Mesendoderm (in vitro differentiated cells): Measurements from ENCODE around the gene PRPSAP1.
"Not testable (repeated sequence)": the region's sequence is repeated elsewhere in the genome, so short reads cannot be mapped to it uniquely, and the experiment has no call there.

Source experiments
- DNase-seq: peaks from one replicate; pipeline ENCODE4 v3.0.0; 2013
- H2AK5ac ChIP-seq: 2 replicates; pipeline ENCODE4 v1.6.1; 2013; ENCODE audit warnings: low read length, inconsistent platforms
- H2BK120ac ChIP-seq: 2 replicates; pipeline ENCODE4 v1.6.1; 2013; ENCODE audit warnings: low read depth, mild to moderate bottlenecking, low read length, moderate library complexity, mixed read lengths
- H2BK15ac ChIP-seq: replicated peaks from 2 replicates; pipeline ENCODE4 v1.6.1; 2013; ENCODE audit warnings: low read depth, mild to moderate bottlenecking, moderate library complexity
- H2BK5ac ChIP-seq: 2 replicates; pipeline ENCODE4 v1.6.1; 2013; ENCODE audit warnings: low read length, inconsistent platforms
- H3K18ac ChIP-seq: 2 replicates; pipeline ENCODE4 v1.6.1; 2013; ENCODE audit warnings: mild to moderate bottlenecking, low read length, mixed read lengths
- H3K23ac ChIP-seq: one replicate; pipeline ENCODE4 v1.6.1; 2013; ENCODE audit warnings: low read length
- H3K27ac ChIP-seq: 2 replicates; pipeline ENCODE4 v1.5.1; 2013; ENCODE audit warnings: low read depth, mild to moderate bottlenecking, inconsistent platforms, low read length, moderate library complexity
- H3K27me3 ChIP-seq: 2 replicates; pipeline ENCODE4 v1.6.1; 2013; ENCODE audit warnings: low read length, control low read depth, mild to moderate bottlenecking, inconsistent platforms; ENCODE audit not compliant: insufficient read depth, poor library complexity
- H3K36me3 ChIP-seq: 2 replicates; pipeline ENCODE4 v1.6.1; 2013; ENCODE audit warnings: low read length, inconsistent platforms; ENCODE audit not compliant: control insufficient read depth, insufficient read depth
- H3K4ac ChIP-seq: one replicate; pipeline ENCODE4 v1.6.1; 2013; ENCODE audit warnings: low read depth, mild to moderate bottlenecking, low read length, moderate library complexity
- H3K4me1 ChIP-seq: 2 replicates; pipeline ENCODE4 v1.6.1; 2013; ENCODE audit warnings: low read depth, low read length, inconsistent platforms; ENCODE audit not compliant: control insufficient read depth
- H3K4me2 ChIP-seq: 2 replicates; pipeline ENCODE4 v1.6.1; 2013; ENCODE audit warnings: low read length
- H3K4me3 ChIP-seq: 2 replicates; pipeline ENCODE4 v1.5.1; 2013; ENCODE audit warnings: mild to moderate bottlenecking, low read length
- H3K56ac ChIP-seq: one replicate; pipeline ENCODE4 v1.6.1; 2013; ENCODE audit warnings: low read length
- H3K79me1 ChIP-seq: 2 replicates; pipeline ENCODE4 v1.6.1; 2013; ENCODE audit warnings: low read length, inconsistent platforms
- H3K79me2 ChIP-seq: 2 replicates; pipeline ENCODE4 v1.6.1; 2013; ENCODE audit warnings: mild to moderate bottlenecking, low read length; ENCODE audit not compliant: control insufficient read depth, insufficient read depth
- H3K9ac ChIP-seq: 2 replicates; pipeline ENCODE4 v1.6.1; 2013; ENCODE audit warnings: low read length, inconsistent platforms
- H4K5ac ChIP-seq: one replicate; pipeline ENCODE4 v1.6.1; 2013; ENCODE audit warnings: low read length
- H4K8ac ChIP-seq: one replicate; pipeline ENCODE4 v1.6.1; 2013; ENCODE audit warnings: low read depth, mild to moderate bottlenecking, control low read depth, low read length, moderate library complexity
- WGBS: extraction: QIAGEN DNeasy Blood & Tissue Kit; methylation state at CpG from one replicate; pipeline ENCODE4 v1.1.7; 2013; ENCODE audit warnings: low lambda C conversion rate, missing lambda C conversion rate; ENCODE audit not compliant: insufficient coverage; ENCODE audit errors: extremely low coverage; 5-methylcytosine and 5-hydroxymethylcytosine counted together

The PRPSAP1 gene

GRCh38 chr17:76312735-76313134 is 41.0 kb downstream of the PRPSAP1 start:
- Histone ChIP-seq H2BK5ac (no peak overlapping the region), H3K79me1 (no peaks in the 10 kb centered on the region), H3K27me3 (no peaks in the 10 kb centered on the region), H3K4me3 (no peak overlapping the region), H3K79me2 (no peaks in the 10 kb centered on the region), H2AK5ac (no peak overlapping the region), H3K27ac (no peak overlapping the region), H3K9ac (no peak overlapping the region), H3K4me1 (no peaks in the 10 kb centered on the region), H4K8ac (no peak overlapping the region), H3K23ac (no peak overlapping the region), H4K5ac (no peak overlapping the region), H3K36me3 (no peaks in the 10 kb centered on the region), H3K18ac (no peak overlapping the region), H2BK120ac (no peak overlapping the region), H3K4me2 (no peak overlapping the region), H3K4ac (no peak overlapping the region), H3K56ac (no peak overlapping the region), H2BK15ac (no peak overlapping the region)
- no CpG with 5 or more reads among the region's 9 CpGs for WGBS
- no peak for DNase-seq

DNA sequence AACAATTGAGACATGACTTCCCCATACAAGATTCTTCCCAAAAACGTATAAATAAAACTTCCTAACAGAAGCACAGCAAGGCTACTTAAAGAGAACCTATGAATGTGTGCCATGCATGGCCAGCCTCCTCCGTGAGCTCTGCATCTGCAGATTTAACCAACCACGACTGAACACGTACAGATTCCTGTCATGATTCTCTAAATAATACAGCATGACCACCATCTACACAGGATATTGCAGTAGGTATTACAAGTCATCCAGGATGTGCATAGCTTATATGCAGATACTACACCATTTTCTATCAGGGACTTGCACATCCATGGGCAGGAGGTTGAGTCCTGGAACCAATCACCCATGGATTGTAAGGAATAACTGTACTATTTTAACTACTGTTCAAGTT is 44.3 kb downstream of the PRPSAP1 start:
- Histone ChIP-seq H4K5ac (no peak overlapping the region), H3K4ac (no peak overlapping the region), H4K8ac (no peak overlapping the region), H2BK15ac (no peak overlapping the region), H3K4me1 (no peaks in the 10 kb centered on the region), H2AK5ac (no peak overlapping the region), H3K4me2 (no peak overlapping the region), H2BK120ac (no peak overlapping the region), H3K18ac (no peak overlapping the region), H3K4me3 (no peak overlapping the region), H3K79me1 (no peaks in the 10 kb centered on the region), H2BK5ac (no peak overlapping the region), H3K9ac (no peak overlapping the region), H3K56ac (no peak overlapping the region), H3K79me2 (no peaks in the 10 kb centered on the region), H3K36me3 (no peaks in the 10 kb centered on the region), H3K27me3 (no peaks in the 10 kb centered on the region), H3K23ac (no peak overlapping the region), H3K27ac (no peak overlapping the region)
- WGBS, result no CpG with 5 or more reads among the region's 4 CpGs
- no peak for DNase-seq

DNA sequence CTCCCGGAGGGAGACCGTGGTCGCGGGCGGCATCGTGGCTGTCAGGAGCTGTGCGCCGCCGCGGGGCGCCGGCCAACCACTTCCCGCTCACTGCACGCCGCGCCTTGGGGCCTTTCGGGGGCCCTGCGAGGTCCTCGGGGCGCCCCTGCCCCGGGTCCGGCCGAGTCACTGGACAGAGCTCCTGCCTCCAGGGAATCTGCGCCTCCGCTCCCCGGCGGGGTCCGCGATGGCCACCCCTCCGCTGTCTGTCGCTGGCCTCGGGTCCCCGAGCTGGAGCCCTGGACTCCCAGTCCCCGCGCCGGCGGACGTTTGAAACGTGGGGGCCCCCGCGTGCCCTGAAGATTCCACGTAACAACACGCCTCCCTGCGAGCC is 45.8 kb downstream of the PRPSAP1 start, which contains the start of gene QRICH2:
Gene QRICH2, minus strand, starts transcription at position 311 of the 373 bp plus-strand sequence. Its CDS starts 278 bp downstream, at position 33.
- Histone ChIP-seq H3K9ac (no peak within 1 kb of the TSS), H3K27ac (no peak within 1 kb of the TSS), H3K4me2 (no peak within 1 kb of the TSS), H3K56ac (no peak within 1 kb of the TSS), H2BK5ac (no peak within 1 kb of the TSS), H3K36me3 (no peaks in the 10 kb centered on the region), H3K4ac (no peak within 1 kb of the TSS), H4K5ac (no peak within 1 kb of the TSS), H3K18ac (no peak within 1 kb of the TSS), H3K23ac (no peak within 1 kb of the TSS), H3K27me3 (no peaks in the 10 kb centered on the region), H3K79me1 (no peaks in the 10 kb centered on the region), H3K4me3 (no peak within 1 kb of the TSS), H2BK15ac (no peak within 1 kb of the TSS), H2BK120ac (no peak within 1 kb of the TSS), H4K8ac (no peak within 1 kb of the TSS), H3K4me1 (no peaks in the 10 kb centered on the region), H2AK5ac (no peak within 1 kb of the TSS), H3K79me2 (no peaks in the 10 kb centered on the region)
- no peak for DNase-seq
- WGBS, result no CpG with 5 or more reads among the region's 44 CpGs

- H3K79me1 ChIP-seq, result no peaks in the 10 kb centered on the region
- H3K23ac ChIP-seq, result no peak overlapping the region
- H2BK120ac ChIP-seq, result no peak overlapping the region
- H3K27me3 ChIP-seq, result no peaks in the 10 kb centered on the region
- DNase-seq, result no peak
- H3K36me3 ChIP-seq, result no peaks in the 10 kb centered on the region
- H2AK5ac ChIP-seq, result no peak overlapping the region
- no peak overlapping the region for H3K27ac ChIP-seq
- H3K4ac ChIP-seq, result no peak overlapping the region
- H4K8ac ChIP-seq, result no peak overlapping the region
- H3K56ac ChIP-seq, result no peak overlapping the region
- no peak overlapping the region for H3K4me2 ChIP-seq
- H3K9ac ChIP-seq, result no peak overlapping the region
- no peak overlapping the region for H2BK5ac ChIP-seq
- H3K4me1 ChIP-seq, result no peaks in the 10 kb centered on the region
- no peak overlapping the region for H3K18ac ChIP-seq
- no peaks in the 10 kb centered on the region for H3K79me2 ChIP-seq
- WGBS, result no CpG with 5 or more reads among the region's 58 CpGs
- H2BK15ac ChIP-seq, result no peak overlapping the region
- H4K5ac ChIP-seq, result no peak overlapping the region
- H3K4me3 ChIP-seq, result no peak overlapping the region
Observed at GRCh38 chr17:76307299-76307965, 46.3 kb downstream of the PRPSAP1 start.

DNA sequence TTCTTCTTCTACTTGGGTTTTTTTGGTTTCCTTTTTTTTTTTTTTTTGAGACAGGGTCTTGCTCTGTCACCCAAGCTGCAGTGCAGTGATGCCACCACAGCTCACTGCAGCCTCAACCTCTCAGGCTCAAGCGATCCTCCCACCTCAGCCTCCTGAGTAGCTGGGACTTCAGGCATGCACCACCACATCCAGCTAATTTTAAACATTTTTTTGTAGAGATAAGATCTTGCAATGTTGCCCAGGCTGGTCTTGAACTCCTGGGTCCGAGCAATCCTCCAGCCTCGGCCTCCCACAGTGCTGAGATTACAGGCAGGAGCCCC is 48.6 kb downstream of the PRPSAP1 start:
- WGBS, result no CpG with 5 or more reads among the region's 3 CpGs
- not testable (repeated sequence) for H3K9ac ChIP-seq, H4K8ac ChIP-seq

More for the DNA sequence above, 48.6 kb downstream of the PRPSAP1 start:
- not testable (repeated sequence) for H3K18ac ChIP-seq, H3K27ac ChIP-seq, H2AK5ac ChIP-seq, H3K23ac ChIP-seq, H3K27me3 ChIP-seq, H2BK120ac ChIP-seq, H2BK15ac ChIP-seq, DNase-seq, H3K4ac ChIP-seq, H4K5ac ChIP-seq, H3K4me3 ChIP-seq, H3K4me1 ChIP-seq, H2BK5ac ChIP-seq, H3K36me3 ChIP-seq, H3K79me2 ChIP-seq, H3K56ac ChIP-seq, H3K4me2 ChIP-seq, H3K79me1 ChIP-seq
